Renal pelvis (tissue), 4 donors: ENCODE results near the gene NUDCD3. TPM values are rescaled to one million over a fixed set of nuclear protein-coding genes. Genes with fewer than 3 reads are reported as not detected.
"Not testable (repeated sequence)": the region's sequence is repeated elsewhere in the genome, so short reads cannot be mapped to it uniquely, and the experiment has no call there.

Experiments used
- DNase-seq: peaks from one replicate; pipeline ENCODE4 v3.0.0-alpha.2; 2013
- polyA plus RNA-seq, 3 donors: library from polyadenylated mRNA; unstranded; fragments of 120-200 nt; gene quantifications; one replicate each; pipeline ENCODE4 v1.2.1, GENCODE V29; 2013; ENCODE audit not compliant: insufficient read length in 3 of 3

NUDCD3 gene
- polyA plus RNA-seq, 3 donors = 97.2 to 99.7 (median 97.8) TPM

DNA sequence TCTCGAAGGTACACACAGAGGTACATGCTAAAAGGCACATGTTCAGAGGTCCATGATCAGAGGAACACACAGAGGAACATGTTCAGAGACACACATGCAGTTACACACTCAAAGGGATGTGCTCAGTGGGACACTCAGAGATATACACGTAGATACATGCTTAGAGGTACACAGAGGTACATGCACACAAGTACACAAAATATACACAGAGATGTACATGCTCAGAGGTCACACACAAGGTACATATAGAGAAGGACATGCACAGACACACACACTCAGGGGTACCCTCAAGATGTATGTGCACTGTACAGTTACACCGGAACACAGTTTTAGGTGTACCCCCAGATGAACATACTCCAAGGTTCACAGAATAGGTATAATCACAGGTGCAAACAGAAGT lies 31.9 kb upstream of the NUDCD3 start:
- DNase-seq = no peak

DNA sequence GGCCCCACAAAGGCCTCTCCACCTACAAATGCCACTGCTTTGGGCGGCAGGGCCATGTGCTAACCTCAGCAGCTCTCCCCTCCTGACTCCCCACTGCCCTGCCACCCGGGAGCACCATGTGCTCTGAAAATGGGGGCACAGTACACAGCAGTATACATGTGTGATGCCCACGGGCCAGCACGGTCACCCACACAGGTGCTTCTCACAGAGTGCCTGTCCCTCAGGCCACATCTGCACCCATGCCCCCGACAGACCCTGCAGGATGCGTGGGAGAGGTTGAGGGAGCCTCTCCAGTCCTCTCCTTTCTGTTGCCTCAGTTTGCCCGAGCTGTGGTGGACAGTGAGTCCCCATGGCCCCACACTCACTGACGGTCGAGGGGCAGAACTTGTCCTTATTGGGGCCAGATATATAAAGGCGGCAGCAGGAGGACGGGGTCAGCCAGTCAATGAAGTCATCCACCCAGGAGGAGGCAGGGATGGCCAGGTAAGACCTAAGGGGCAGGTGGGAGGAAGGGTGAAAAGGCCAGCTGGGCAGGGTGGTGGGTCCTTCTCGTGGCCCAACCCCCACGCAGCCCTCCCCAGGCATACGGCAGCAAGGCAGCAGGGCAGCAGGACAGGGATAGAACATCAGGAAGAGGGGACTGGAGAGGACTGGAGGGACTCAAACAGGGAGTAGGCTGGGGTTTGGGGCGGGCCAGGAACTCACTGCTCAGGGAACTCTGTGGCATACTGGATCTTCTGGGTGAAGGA lies 31.1 kb upstream of the NUDCD3 start:
- DNase-seq = no peak

DNA sequence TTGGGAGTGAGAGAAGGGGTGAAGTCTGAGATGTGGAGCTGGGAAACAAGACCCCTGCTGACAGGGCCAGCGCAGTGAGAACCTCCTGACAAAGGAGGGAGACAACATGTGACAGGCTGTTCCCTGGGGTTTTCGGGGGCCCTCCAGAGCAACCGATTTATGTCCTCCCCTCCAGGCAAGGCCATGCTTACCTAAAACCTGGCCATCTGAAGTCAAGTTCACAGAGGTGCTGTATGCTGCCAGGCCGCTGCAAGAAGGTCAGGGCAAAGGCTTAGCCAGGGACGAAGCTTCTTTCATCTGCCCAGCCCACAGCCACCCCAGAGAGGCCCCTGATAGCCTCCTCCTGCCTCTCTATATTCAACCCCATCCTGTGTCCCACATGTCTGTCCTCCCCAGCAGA lies 30.1 kb upstream of the NUDCD3 start:
- no peak for DNase-seq

DNA sequence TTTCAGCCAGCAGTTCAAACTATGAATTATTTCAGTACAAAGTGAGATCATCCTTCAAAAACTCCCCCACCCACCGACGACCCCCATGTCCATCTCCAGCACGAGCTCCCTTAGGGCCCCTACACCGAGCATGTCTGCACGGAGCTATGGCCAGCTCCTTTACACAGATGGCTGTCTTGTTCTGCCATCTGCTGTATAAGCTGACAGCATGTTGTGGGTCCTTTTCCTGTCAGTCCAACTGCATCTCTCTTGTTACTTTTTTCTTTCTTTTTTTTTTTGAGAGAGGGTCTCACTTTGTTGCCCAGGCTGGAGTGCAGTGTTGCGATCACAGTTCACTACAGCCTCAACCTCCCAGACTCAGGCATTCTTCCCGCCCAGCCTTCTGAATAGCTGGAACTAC lies 29.1 kb upstream of the NUDCD3 start:
- DNase-seq = no peak

DNA sequence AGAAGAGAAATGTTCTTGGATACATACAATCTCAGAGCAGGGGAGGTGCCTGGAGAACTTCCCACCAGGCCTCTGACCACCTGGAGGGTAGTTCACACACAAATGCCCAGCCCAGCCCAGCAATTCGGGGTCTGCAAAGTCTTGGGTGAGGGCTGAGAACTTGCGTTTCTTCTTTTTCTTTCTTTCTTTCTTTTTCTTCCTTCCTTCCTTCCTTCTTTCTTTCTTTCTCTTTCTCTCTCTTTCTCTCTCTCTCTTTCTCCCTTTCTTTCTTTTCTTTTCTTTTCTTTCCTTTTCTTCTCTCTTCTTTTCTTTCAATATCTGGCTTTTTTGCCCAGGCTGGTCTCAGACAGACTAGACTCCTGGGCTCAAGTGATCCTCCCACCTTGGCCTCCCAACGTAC lies 28.3 kb upstream of the NUDCD3 start:
- DNase-seq = no peak

DNA sequence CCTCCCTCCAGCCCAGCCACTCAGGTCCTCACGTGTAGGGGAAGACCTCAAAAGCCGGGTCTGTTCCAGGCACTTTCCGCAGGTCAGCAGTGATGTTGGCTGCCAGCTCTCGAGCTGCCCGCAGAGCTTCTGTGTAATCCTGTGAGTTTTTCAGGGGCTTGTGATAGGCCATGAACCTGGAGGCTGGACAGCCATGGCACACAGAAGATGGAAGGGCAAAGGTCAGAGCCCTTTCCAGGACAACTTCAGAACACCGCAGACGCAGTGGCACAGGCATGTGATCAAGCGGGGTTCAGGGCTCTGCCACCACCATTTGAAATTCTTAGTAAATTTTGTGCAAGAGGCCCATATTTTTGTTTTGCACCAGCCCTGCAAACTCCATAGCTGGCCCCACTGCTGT lies 26.7 kb upstream of the NUDCD3 start:
- DNase-seq = no peak

DNA sequence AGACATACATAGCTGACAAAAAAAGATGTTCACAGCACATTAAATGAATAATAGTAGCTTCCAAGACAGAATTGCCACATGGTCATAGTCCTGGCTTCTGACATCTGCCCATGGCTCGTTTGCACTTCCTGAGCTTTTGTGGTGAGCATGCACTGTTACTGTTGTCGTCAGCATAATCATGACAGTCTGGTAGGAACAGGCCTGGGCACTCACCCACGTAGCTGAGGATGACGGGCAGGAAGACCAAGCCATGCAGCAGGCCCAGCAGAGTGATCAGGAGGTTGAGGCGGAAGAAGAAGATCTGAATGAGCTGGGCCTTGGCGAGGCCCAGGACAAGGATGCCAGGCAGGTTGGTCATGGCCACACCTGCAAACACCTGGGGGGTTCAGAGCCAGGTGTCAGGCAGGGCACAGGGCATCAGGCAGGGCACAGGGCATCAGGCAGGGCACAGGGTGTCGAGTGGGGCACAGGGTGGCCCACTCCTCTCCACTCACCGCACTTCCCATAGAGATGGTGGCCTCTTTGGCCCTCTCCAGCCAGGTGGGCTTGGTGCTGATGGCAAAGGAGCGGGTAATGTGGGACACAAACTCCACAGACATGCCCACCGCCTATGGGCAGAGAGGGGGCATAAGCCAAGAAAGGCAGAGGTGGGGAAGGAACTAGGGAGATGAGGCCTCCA lies 25.3 kb upstream of the NUDCD3 start:
- DNase-seq = no peak

DNA sequence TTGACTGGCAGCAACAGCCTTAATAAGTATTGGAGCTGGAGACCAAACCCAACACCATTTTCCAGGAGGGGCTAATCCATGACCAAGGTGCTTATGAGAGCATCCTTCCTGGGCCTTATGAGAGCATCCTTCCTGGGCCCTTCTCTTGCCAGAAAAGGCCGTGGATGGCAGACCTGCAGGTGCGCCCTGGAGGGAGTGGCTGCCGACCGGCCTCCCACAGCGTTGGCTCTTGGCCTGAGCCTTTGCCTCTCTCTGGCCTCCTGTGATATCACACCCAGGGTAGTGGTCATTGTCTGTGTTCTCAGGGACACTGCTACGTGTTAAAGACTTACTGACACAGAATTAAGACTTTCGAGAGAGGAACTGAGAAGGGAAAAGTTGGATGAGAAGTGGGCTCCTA lies 22.3 kb upstream of the NUDCD3 start:
- DNase-seq = no peak

DNA sequence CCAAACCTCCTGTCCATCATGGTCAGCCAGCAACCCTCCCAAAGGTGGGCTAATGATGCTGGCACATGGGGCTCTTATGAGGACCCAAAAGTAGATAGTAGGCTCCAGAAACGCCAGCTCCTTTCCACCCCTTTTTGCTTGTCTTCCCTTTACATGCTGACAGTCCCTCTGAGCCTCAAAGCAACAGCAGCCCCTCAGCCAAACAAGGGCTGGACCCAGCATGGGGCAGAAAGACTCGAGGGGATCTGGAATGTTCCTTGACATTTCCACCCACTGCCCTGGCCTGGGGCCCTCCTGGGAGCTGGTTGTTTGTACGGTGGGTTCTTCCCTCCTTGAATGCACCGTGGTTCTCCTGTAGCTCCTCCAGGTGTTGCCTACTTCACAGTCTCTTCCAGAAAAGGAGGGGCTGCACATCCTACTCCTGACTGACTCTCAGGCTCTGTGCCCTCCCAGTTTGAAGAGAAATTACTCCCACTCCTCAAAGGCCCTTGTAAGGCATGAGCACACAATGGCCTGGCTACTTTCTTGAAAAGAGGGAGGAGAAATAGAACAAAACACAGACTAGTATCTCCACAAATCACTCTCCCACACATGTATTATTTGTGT lies 21.5 kb upstream of the NUDCD3 start:
- no peak for DNase-seq

DNA sequence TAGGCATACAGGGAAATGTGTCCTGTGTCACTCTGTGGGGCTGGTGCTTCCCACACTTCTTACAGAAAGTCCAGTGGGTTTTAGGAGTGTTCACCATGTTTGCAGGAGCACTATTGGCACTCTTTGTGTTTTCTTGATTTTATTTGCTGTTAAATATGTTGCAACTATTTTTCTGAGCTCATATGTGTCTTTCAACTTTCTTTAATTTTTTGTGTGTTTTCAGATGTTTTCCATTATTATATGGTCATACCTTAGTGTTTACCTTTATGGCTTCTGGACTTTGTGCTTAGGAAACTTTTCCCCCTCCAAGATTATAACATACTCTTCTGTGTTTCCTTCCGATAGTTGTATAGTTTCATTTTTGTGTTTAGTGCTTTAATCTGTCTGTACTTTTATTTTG lies 20.8 kb upstream of the NUDCD3 start:
- DNase-seq = no peak

DNA sequence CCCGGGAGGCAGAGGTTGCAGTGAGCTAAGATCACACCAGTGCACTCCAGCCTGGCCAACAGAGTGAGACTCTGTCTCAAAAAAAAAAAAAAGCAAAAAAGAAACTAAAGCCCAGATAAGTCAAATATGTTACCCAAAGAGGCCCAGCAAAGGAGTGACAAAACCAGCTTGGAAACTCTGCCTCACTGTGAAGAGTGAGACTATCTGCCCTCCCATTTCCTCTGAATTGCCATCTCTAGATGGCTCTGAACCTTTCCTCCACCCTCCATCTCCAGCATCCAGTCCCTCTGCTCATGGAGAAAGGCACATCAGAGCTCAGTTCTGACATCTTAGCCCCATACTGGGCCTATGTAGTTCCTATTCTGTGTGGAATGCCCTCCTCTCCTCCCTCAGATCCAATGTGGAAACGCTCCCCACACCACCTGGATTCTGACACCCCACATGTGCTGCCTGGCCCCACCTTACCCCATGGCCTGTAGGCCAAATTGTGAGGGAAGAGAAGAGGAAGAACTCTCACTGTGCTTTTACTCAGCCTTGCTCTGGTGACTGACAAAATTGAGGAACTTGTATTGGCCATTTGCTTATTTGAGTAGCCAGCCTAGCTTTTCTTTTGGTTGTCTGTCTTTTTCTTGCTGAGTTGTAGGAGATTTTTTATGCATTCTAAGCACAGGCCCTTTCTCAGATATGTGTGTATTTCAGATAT lies 18.0 kb upstream of the NUDCD3 start:
- DNase-seq = no peak

DNA sequence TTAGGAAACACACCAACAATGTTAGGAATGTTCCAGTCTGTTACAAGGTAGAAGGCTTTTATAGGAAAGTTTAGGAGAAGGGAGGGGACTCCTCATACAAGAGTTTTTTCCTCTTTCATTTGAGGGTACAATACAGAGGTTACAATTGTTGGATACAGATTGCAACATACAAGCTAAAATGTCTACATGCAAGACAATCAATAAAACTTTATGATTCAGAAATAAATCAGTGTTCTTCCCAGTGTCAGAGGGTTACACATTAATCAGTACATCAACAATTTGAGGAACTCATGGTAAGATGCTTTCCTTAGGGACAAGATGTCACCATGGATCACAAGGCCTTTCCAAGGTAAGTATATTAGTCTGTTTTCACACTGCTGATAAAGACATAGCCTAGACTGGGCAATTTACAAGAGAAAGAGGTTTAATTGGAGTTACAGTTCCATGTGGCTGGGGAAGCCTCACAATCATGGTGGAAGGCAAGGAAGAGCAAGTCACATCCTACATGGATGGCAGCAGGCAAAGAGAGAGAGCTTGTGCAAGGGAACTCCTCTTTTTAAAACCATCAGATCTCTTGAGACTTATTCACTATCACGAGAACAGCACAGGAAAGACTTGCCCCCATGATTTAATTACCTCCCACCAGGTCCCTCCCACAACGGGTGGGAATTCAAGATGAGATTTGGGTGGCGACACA lies 16.3 kb upstream of the NUDCD3 start:
- not testable (repeated sequence) for DNase-seq

DNA sequence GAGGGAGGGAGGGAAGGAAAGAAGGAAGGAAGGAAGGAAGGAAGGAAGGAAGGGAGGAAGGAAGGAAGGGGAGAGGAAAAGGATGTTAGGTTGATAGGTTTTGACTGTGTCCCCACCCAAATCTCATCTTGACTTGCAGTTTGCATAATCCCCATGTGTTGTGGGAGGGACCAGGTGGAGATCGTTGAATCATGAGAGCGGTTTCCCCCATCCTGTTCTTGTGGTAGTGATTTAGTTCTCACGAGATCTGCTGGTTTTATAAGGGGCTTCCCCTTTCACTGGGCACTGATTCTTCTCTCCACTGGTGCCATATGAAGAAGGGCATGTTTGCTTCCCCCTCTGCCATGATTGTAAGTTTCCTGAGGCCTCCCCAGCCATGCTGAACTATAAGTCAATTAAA lies 15.1 kb upstream of the NUDCD3 start:
- DNase-seq = no peak

DNA sequence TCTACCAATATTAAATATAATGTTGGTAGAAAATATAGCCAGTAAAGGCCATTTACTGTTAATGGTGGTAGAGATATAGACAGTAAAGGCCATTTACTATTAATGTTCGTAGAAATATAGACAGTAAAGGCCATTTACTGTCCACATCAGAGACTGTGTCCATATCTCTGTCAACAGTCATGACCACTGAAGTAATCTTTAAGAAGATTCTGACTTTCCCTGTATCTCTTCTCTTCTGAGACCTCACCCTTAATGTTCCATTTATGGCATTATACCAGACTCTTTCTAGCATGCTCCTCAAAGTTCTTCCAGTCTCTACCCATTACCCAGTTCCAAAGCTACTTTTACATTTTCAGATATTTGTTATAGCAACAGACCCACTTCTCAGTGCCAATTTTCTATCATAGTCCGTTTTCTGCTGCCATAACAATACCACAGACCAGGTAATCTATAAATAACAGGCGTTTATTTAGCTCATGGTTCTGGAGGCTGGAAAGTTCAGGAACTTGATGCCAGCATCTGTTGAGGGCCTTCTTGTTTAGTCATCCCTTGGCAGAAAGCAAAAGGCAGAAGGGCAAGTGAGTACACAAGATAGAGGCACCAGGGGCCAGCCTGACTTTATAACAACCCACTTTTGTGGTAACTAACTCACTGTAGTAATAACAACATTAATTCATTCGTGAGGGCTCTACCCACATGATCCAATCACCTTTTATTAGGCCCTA lies 7.9 kb upstream of the NUDCD3 start:
- no peak for DNase-seq

DNA sequence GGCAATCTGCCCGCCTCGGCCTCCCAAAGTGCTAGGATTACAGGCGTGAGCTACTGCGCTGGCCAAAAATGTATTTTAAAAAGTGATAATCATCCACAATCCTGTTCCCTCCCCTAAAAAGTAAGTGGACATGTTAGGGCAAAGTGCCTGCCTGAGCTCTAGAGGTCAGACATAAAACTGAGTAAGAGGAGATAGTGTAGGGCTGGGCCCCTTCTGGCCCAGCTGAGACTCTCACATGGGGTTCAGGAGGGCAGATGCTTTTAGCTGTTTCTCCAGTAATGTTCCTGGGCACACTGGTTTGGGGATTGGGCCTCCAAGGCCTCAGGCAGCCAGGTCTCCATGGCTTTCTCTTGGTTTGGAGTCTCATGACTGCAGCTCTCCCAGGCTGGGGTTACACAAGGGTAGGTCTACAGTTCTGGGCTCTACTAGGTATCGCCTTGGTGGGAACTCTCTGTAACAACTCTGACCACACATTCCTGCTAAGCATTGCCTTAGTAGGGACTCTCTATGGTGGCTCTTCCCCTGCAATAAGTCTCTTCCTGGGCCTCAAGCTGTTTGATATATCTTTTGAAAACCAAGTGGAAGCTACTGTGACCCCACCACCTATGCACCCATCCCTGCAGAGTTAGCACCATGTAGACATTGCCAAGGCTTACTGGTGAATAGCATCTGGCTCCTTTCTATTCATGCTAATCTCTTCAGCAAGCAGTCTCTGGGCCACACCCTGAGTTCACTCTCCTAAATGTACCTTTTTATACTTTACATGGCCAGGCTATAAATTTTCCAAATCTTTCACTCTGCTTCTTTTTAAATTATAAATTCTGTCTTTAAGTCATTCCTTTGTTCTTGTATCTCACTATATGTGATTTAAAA lies 6.9 kb upstream of the NUDCD3 start:
- DNase-seq = no peak

DNA sequence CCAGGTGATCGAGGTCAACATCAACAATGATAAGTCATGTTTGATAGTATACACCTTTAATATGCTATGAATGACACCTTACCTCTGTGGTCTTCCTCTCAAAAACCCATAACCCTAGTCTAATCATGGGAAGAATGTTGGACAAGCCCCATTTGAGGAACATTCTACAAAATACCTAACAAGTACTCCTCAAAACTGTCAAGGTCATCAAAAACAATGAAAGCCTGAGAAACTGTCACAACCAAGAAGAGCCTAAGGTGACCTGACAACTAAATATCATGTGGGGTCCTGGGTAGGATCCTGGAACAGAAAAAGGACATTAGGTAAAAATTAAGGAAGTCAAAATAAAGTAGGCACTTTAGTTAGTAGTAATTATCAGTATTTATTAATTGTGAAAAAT lies 5.9 kb upstream of the NUDCD3 start:
- no peak for DNase-seq

DNA sequence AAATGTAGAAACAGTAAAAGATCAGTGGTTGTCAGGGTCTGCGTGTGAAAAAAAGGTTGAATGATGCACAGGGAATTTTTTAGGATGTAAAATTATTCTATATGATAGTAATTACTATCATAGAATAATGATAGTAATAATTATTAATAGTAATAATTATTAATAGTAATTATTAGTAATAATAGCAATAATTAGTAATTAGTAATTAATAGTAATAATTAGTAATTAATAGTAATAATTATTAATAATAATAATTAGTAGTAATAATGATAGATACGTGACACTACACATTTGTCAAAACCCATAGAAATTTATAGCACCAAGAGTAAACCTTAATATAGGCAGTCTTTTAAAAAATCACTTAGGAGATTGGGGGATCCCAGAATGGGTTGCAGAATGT lies 4.5 kb upstream of the NUDCD3 start:
- DNase-seq = no peak

DNA sequence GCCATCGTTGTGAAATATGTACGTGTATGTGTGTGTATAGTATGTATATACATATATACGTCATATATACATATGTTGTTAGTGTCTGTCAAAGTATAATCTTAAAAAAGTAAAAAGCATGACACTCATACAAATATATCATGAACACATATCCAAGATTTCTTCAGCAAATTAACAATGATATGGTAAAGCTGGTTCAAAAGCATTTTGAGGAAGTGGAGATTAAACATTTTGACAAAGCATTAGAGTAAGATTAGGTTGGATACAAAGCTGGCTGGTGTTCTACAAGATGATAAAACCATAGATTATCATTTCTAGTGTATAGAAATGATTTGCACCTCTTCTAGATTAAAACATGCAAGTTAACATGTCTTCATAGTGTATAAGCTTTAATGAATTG lies 771 bp upstream of the NUDCD3 start:
- DNase-seq = no peak

DNA sequence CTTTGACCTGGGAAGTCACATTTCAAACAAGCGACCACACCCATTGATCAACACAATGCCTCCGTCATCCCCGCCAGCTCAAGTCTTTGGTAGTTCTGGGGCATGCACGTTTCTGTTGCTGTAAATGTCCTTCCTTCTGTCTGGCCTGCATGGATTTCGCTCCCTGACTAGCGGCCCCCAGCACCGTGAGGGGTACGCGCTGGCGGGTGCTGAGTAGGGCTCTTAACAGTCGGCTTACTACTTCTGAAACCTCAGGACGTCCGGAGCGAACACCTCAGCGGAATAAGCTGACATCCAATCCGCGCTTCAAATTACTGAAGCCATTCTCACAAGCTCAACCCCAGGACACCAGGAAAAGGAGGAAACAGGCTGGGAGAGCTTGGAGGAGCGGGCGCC lies 505 bp downstream of the NUDCD3 start:
- peak; percentile 4 for DNase-seq

DNA sequence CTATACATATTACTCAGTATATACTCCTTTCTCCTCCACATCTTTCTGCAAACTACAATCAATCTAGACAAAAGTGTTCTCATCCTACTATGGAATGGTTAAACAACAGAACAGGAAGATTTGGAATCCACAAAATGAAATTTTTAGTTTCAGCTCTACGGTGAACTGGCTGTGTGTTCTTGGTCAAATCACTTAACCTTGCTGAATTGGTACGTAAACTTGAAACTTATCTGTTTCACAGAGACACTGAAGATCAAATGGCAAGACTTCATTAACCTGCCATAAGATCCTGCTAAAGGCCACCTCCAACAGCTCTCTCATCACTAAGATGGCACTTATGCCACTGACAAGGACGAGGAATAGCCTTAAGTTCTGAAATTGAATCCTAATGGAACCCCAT lies 1.5 kb downstream of the NUDCD3 start:
- no peak for DNase-seq
